Panc1 (cell line): ENCODE data around the gene ZNF784. TPM values are rescaled to one million over a fixed set of nuclear protein-coding genes. Genes with fewer than 3 reads are reported as not detected.

Experiments
- ATAC-seq: fragments of 200-7000 bp; cut with Tn5 transposase; 2 replicates; pipeline ENCODE4 v1.9.1; 2020; ENCODE audit warnings: mild to moderate bottlenecking, moderate library complexity
- BruUV-seq: library from RNA; stranded (reverse); fragments of 400-500 nt; replicated peaks from 2 replicates; lab custom pipeline; 2021; lab: Mats Ljungman, UMichigan
- CTCF ChIA-PET: fragments of 300-600 bp; sonication (Branson Sonifier 250); formaldehyde crosslinking; loops from one replicate; lab custom pipeline; 2022; ENCODE audit warnings: antibody characterized with exemption; lab: Charles Lee
- POLR2A ChIA-PET: fragments of 300-600 bp; sonication (Branson Sonifier 250); formaldehyde crosslinking; loops from one replicate; lab custom pipeline; 2022; ENCODE audit warnings: antibody characterized with exemption; lab: Charles Lee
- DNase-seq: peaks from one replicate; pipeline ENCODE4 v3.0.0-alpha.2; 2010; ENCODE audit warnings: low read depth, low spot score
- H3K27ac ChIP-seq: 2 replicates; pipeline ENCODE4 v1.5.1; 2011; ENCODE audit warnings: mild to moderate bottlenecking, low read length, inconsistent platforms
- H3K27me3 ChIP-seq: fragments of 200-500 bp; sonication (Bioruptor generic); 2 replicates; pipeline ENCODE4 v1.6.0; 2014; ENCODE audit warnings: low read length, inconsistent platforms; ENCODE audit not compliant: control insufficient read depth, insufficient read depth
- H3K36me3 ChIP-seq: fragments of 200-500 bp; sonication (Bioruptor generic); 2 replicates; pipeline ENCODE4 v1.5.1; 2014; ENCODE audit warnings: inconsistent platforms, mild to moderate bottlenecking, low read length, moderate library complexity; ENCODE audit not compliant: control insufficient read depth, insufficient read depth
- H3K4me1 ChIP-seq: 2 replicates; pipeline ENCODE4 v1.5.1; 2011; ENCODE audit warnings: inconsistent platforms, mild to moderate bottlenecking, low read length, moderate library complexity; ENCODE audit not compliant: control insufficient read depth, insufficient read depth
- H3K4me3 ChIP-seq, 2 experiments: 2 replicates each; pipeline ENCODE4 v1.5.1; 2011 to 2012; ENCODE audit warnings: low read depth in 2 of 2, low read length in 2 of 2, mild to moderate bottlenecking in 2 of 2, inconsistent platforms in 1 of 2, moderate library complexity in 1 of 2
- H3K9me3 ChIP-seq: fragments of 200-500 bp; sonication (Bioruptor generic); 2 replicates; pipeline ENCODE4 v1.5.1; 2014; ENCODE audit warnings: low read depth, mild to moderate bottlenecking, inconsistent platforms, low read length, moderate library complexity; ENCODE audit not compliant: control insufficient read depth, insufficient read depth
- POLR2AphosphoS5 ChIP-seq: IDR thresholded peaks from 2 replicates; pipeline ENCODE4 v1.6.1; 2012; ENCODE audit warnings: mild to moderate bottlenecking, low read depth, low read length, moderate library complexity
- SIN3A ChIP-seq: IDR thresholded peaks from 2 replicates; pipeline ENCODE4 v1.6.1; 2012; ENCODE audit warnings: low read depth, mild to moderate bottlenecking, low read length, moderate library complexity, borderline replicate concordance; ENCODE audit not compliant: insufficient read depth
- TCF7L2 ChIP-seq: IDR thresholded peaks from 2 replicates; pipeline ENCODE4 v1.6.1; 2011; ENCODE audit warnings: mild to moderate bottlenecking, low read depth, low read length, inconsistent platforms
- in situ Hi-C: cut with HindIII; loops from 2 replicates; pipeline ENCODE4 v1.10.0; 2016; ENCODE audit warnings: low sequenced_read_pairs, low pct_unique_long_range_greater_than_20kb
- intact Hi-C: fragments of 100-400 bp; cut with micrococcal nuclease; formaldehyde crosslinking; loops from one replicate; pipeline ENCODE4 v1.10.0; 2022; ENCODE audit not compliant: unreplicated experiment
- total RNA-seq: library from RNA; stranded (reverse); gene quantifications from one replicate; pipeline ENCODE4 v1.2.1, GENCODE V29; 2021; ENCODE audit not compliant: unreplicated experiment
- TF ChIP-seq, protein P1 (sequence below): fragments of 450-650 bp; IDR thresholded peaks from 2 replicates; pipeline ENCODE4 v1.5.1; 2017; ENCODE audit warnings: mild to moderate bottlenecking
- TF ChIP-seq, protein P2 (sequence below), 2 experiments: IDR thresholded peaks; 2 replicates each; pipeline ENCODE4 v1.6.1; 2011 to 2012; ENCODE audit warnings: low read depth in 2 of 2, control low read depth in 1 of 2, low read length in 1 of 2, mild to moderate bottlenecking in 1 of 2, moderate library complexity in 1 of 2; ENCODE audit not compliant: insufficient read depth in 1 of 2

ZNF784 gene
- total RNA-seq, 1 experiment from 2014 or later, result 8.9 TPM

DNA sequence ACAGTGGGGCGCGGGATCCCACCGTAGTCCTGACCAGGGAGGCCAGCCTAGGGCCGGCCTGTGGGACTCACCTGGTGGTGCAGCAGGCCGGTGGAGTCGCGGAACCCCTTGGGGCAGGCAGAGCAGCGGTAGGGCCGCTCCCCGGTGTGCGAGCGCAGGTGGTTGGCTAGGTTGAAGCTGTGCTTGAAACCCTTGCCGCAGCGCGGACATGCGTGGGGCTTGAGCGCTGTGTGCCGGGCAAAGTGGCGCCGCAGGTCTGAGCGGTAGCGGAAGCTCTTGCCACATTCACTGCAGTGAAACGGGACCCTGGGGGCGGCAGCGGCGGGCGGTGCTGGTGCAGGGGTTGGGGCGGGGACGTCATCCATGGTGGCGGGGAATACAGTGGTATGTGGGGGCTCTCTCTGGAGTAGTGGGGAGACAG, 26.9 kb downstream of the ZNF784 start:
- H3K27me3 ChIP-seq, result no peaks in the 10 kb centered on the region
- DNase-seq, result no peak
- no peak overlapping the region for H3K4me3 ChIP-seq
- ChIA-PET POLR2A (no interaction called here), CTCF (no interaction called here)
- TF ChIP-seq TCF7L2 (no peak), POLR2AphosphoS5 (no peak), SIN3A (no peak)
- TF ChIP-seq, protein P1, sequence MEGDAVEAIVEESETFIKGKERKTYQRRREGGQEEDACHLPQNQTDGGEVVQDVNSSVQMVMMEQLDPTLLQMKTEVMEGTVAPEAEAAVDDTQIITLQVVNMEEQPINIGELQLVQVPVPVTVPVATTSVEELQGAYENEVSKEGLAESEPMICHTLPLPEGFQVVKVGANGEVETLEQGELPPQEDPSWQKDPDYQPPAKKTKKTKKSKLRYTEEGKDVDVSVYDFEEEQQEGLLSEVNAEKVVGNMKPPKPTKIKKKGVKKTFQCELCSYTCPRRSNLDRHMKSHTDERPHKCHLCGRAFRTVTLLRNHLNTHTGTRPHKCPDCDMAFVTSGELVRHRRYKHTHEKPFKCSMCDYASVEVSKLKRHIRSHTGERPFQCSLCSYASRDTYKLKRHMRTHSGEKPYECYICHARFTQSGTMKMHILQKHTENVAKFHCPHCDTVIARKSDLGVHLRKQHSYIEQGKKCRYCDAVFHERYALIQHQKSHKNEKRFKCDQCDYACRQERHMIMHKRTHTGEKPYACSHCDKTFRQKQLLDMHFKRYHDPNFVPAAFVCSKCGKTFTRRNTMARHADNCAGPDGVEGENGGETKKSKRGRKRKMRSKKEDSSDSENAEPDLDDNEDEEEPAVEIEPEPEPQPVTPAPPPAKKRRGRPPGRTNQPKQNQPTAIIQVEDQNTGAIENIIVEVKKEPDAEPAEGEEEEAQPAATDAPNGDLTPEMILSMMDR, result no peak
- TF ChIP-seq, protein P2, sequence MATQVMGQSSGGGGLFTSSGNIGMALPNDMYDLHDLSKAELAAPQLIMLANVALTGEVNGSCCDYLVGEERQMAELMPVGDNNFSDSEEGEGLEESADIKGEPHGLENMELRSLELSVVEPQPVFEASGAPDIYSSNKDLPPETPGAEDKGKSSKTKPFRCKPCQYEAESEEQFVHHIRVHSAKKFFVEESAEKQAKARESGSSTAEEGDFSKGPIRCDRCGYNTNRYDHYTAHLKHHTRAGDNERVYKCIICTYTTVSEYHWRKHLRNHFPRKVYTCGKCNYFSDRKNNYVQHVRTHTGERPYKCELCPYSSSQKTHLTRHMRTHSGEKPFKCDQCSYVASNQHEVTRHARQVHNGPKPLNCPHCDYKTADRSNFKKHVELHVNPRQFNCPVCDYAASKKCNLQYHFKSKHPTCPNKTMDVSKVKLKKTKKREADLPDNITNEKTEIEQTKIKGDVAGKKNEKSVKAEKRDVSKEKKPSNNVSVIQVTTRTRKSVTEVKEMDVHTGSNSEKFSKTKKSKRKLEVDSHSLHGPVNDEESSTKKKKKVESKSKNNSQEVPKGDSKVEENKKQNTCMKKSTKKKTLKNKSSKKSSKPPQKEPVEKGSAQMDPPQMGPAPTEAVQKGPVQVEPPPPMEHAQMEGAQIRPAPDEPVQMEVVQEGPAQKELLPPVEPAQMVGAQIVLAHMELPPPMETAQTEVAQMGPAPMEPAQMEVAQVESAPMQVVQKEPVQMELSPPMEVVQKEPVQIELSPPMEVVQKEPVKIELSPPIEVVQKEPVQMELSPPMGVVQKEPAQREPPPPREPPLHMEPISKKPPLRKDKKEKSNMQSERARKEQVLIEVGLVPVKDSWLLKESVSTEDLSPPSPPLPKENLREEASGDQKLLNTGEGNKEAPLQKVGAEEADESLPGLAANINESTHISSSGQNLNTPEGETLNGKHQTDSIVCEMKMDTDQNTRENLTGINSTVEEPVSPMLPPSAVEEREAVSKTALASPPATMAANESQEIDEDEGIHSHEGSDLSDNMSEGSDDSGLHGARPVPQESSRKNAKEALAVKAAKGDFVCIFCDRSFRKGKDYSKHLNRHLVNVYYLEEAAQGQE (IDR thresholded peaks at IDR 0.05; ENCODE audit: insufficient read depth in 1 of 2, low read depth in 2 of 2, low read length in 1 of 2), result no peak
- in situ Hi-C loops (no loop called here), intact Hi-C loops (no loop called here)
- H3K9me3 ChIP-seq, result no peaks in the 10 kb centered on the region
- peaks cover 10% of the 10 kb centered on the region for H3K4me1 ChIP-seq
- no peak for ATAC-seq
- no peak overlapping the region for H3K27ac ChIP-seq
- no TSS peak for BruUV-seq
- no peaks in the 10 kb centered on the region; the same call in 1 of the 2 replicates for H3K36me3 ChIP-seq

DNA sequence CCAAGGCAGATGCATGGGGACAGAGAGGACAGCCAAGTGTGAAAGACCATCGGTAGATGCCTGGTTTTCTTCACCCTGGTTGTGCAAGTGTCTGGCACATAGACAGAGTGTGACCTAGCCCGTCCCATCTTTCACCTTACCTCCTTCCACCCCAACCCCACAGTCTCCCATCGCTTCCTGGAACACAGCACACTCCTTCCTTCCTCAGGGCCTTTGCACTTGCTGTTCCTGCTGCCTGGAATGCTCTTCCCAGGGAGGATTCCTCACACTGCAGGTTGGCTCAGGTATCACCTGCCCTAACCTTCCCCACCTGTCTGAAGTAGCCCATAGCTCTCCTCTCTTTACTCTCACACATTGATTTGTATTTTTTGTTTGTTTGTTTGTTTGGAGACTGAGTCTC, 28.1 kb downstream of the ZNF784 start:
- ATAC-seq (no peak), DNase-seq (no peak)
- H3K36me3 ChIP-seq, result no peaks in the 10 kb centered on the region; the same call in 1 of the 2 replicates
- in situ Hi-C loops, result no loop called here
- BruUV-seq, result no TSS peak
- no peak overlapping the region for H3K4me3 ChIP-seq
- CTCF ChIA-PET, result no interaction called here
- H3K27me3 ChIP-seq, result no peaks in the 10 kb centered on the region
- TF ChIP-seq TCF7L2 (no peak), POLR2AphosphoS5 (no peak)
- TF ChIP-seq, protein P2 (IDR thresholded peaks at IDR 0.05; ENCODE audit: insufficient read depth in 1 of 2, low read depth in 2 of 2, low read length in 1 of 2), result no peak
- TF ChIP-seq, protein P1, result no peak
- intact Hi-C loops, result no loop called here
- no peaks in the 10 kb centered on the region for H3K9me3 ChIP-seq
- H3K27ac ChIP-seq, result no peak overlapping the region
- POLR2A ChIA-PET, result no interaction called here
- H3K4me1 ChIP-seq, result peaks cover 6% of the 10 kb centered on the region
